IgD-negative memory B cell (primary cell): ENCODE measurements around the gene ADSS1. TPM values are rescaled to one million over a fixed set of nuclear protein-coding genes. Genes with fewer than 3 reads are reported as not detected.
A peak's percentile ranks its signal among the peaks of the same experiment; 100 is the strongest.

Source experiments
- H3K27ac Mint-ChIP-seq, 3 donors: one replicate each; pipeline ENCODE4 v1.8.0; 2020 to 2022; ENCODE audit warnings: mild to moderate bottlenecking in 3 of 3, mixed read lengths in 3 of 3, moderate library complexity in 1 of 3
- H3K27me3 Mint-ChIP-seq: one replicate; pipeline ENCODE4 v1.8.0; 2021; ENCODE audit warnings: mixed read lengths
- H3K36me3 Mint-ChIP-seq: one replicate; pipeline ENCODE4 v1.8.0; 2020; ENCODE audit warnings: mild to moderate bottlenecking, mixed read lengths
- H3K4me1 Mint-ChIP-seq, 3 donors: one replicate each; pipeline ENCODE4 v1.8.0; 2020 to 2022; ENCODE audit warnings: mixed read lengths in 3 of 3, mild to moderate bottlenecking in 1 of 3
- H3K4me3 Mint-ChIP-seq, 4 donors: one replicate each; pipeline ENCODE4 v1.8.0; 2020 to 2022; ENCODE audit warnings: mild to moderate bottlenecking in 4 of 4, mixed read lengths in 4 of 4, moderate library complexity in 3 of 4
- H3K9me3 Mint-ChIP-seq, 3 donors: one replicate each; pipeline ENCODE4 v1.8.0; 2020 to 2021; ENCODE audit warnings: mixed read lengths in 3 of 3, mild to moderate bottlenecking in 1 of 3
- polyA plus RNA-seq: library from polyadenylated mRNA; unstranded; fragments of 300-500 nt; fragmentation: Illumina TruSeq; gene quantifications from one replicate; pipeline ENCODE4 v1.2.3, GENCODE V29; 2021

The ADSS1 gene
- not detected for polyA plus RNA-seq

DNA sequence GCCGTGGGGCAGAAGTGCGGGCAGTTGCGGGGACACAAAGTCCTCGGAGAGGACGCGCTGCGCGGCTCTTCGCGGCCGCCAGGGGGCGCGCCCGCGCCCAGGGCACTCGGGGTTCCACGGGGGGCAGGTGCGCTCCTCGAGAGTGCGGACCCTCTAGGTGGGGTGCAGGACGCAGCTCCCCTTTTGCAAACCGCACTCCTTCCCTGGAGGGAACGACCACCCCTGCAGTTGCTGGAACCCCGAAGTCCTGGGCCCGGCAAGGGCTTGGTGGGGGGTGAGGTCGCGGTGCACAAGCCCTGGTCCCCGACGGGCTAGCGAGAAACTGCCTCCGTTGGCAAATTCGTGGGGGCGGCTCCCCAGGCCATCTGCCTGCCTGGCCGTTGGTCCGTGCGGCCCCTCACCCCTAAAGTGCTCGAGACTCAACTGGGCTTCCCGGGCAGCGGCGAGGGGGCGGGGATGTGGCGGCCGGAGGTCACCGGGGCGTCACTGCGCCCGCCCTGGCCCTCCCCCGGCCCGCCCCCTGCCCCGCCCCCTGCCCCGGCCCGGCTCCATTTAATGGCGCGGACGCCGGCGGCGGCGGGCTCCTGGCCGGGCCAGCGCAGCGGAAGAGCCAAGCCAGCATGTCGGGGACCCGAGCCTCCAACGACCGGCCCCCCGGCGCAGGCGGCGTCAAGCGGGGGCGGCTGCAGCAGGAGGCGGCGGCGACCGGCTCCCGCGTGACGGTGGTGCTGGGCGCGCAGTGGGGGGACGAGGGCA, at the start of gene ADSS1:
TSS of gene ADSS1 (plus strand) at position 579 of the 756 bp plus-strand sequence. CDS start at position 621, 42 bp downstream.
- no peaks in the 10 kb centered on the region for H3K9me3 Mint-ChIP-seq
- H3K36me3 Mint-ChIP-seq, result no peaks in the 10 kb centered on the region
- H3K27me3 Mint-ChIP-seq, result peaks cover 4% of the 10 kb centered on the region
- H3K4me3 Mint-ChIP-seq, result peak within 1 kb of the TSS in 3 of 4 donors; percentile 72 to 85 (median 75)
- H3K27ac Mint-ChIP-seq, result peak within 1 kb of the TSS in 1 of 3 donors; percentile 47
- peaks cover 0 to 2% (median 0%) of the 10 kb centered on the region in 3 donors for H3K4me1 Mint-ChIP-seq

DNA sequence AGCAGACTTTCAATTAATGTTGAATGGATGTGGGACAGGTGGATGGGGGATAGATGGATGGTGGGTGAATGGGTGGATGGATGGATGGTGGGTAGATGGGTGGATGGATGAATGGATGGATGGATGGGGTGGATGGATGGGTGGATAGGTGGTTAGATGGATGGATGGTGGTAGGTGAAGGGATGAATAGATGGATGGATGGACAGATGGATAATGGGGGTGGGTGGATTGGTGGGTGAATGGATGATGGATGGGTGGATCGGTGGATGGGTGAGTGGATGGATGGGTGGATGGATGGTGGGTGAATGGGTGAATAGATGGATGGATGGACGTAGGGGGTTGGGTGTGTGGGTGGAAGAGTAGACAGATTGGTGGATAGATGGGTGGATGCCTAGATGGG, 48.6 kb upstream of the ADSS1 start:
- Mint-ChIP-seq H3K9me3 (peaks cover 0 to 7% (median 3%) of the 10 kb centered on the region in 3 donors), H3K27me3 (no peaks in the 10 kb centered on the region), H3K27ac (no peak overlapping the region), H3K4me1 (peaks cover 4 to 11% (median 5%) of the 10 kb centered on the region in 3 donors), H3K36me3 (no peaks in the 10 kb centered on the region), H3K4me3 (no peak overlapping the region)

DNA sequence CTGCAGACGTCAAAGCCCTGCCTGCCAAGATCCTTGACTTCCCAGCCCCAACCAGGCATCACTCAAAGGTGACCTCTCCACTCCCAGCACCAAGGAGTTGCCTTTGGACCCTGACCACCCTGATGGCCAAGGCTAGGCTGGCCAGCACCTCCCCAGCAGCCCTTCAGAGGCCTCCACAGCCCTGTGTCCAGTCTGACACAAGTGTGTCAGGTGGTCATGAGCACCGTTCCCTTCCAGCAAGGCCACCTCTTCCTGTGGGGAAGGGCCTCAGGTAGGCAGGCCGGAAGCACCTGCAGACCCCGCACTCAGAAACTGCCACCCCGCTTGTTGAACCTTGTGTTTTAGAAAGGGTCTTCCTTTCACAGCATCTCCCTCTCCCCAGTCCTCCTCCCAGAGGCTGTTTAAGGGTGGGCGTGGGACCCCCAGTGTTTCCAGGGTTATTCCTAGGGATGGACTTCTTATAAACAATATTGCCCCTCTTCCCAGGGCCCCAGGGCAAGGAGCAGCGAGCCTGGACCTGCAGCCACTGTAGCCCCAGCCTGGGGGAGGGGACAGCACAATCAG, 47.8 kb upstream of the ADSS1 start:
- H3K27ac Mint-ChIP-seq, result no peak overlapping the region
- H3K9me3 Mint-ChIP-seq, result peaks cover 0 to 7% (median 3%) of the 10 kb centered on the region in 3 donors
- no peaks in the 10 kb centered on the region for H3K27me3 Mint-ChIP-seq
- peak overlapping the region in 1 of 4 donors; percentile 35 for H3K4me3 Mint-ChIP-seq
- peaks cover 7 to 16% (median 12%) of the 10 kb centered on the region in 3 donors for H3K4me1 Mint-ChIP-seq
- no peaks in the 10 kb centered on the region for H3K36me3 Mint-ChIP-seq

DNA sequence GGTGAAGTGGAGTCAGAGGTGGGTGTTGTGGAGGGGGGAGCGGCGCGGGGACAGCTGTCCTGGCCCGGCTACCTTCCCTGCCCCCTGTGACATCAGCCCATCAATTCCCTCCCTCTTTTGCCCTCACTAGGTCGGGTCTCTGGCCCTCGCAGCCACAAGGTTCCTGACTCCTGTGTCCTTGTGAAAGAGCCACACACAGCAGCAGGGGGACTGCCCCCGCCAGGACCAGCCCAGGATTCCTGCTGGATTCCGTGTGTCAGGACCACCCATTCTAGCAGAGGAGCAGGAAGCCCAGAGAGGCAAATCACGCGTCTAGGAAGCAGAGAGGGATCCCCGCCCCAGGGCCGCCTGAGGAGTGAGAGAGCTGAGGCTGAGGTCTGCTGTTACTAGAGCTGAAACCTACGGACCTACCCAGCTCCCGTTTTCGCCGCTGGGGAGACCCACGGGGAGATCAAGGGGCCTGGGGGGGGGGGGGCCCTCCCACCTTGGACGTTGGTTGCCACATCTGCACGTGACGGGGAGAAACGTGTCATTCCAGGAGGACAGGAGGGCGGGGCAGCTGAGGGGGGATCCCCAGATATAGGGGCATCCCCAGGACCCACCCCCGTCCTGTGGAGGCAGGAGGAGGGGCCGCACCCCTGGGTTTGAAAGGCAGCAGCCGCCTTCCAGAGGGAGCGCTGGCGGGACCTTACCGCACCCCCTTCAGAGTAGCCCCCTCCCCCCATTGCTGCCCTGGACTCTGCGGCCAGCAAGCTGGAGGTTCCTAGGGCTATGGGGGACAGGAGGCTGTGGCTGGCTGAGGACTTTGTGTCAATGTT, 47.1 kb upstream of the ADSS1 start:
- H3K4me3 Mint-ChIP-seq, result peak overlapping the region; percentile 35 to 92 (median 84)
- peaks cover 2% of the 10 kb centered on the region for H3K27me3 Mint-ChIP-seq
- H3K9me3 Mint-ChIP-seq, result peaks cover 0 to 7% (median 3%) of the 10 kb centered on the region in 3 donors
- H3K27ac Mint-ChIP-seq, result peak overlapping the region in 1 of 3 donors; percentile 14
- no peaks in the 10 kb centered on the region for H3K36me3 Mint-ChIP-seq
- H3K4me1 Mint-ChIP-seq, result peaks cover 11 to 18% (median 15%) of the 10 kb centered on the region in 3 donors

DNA sequence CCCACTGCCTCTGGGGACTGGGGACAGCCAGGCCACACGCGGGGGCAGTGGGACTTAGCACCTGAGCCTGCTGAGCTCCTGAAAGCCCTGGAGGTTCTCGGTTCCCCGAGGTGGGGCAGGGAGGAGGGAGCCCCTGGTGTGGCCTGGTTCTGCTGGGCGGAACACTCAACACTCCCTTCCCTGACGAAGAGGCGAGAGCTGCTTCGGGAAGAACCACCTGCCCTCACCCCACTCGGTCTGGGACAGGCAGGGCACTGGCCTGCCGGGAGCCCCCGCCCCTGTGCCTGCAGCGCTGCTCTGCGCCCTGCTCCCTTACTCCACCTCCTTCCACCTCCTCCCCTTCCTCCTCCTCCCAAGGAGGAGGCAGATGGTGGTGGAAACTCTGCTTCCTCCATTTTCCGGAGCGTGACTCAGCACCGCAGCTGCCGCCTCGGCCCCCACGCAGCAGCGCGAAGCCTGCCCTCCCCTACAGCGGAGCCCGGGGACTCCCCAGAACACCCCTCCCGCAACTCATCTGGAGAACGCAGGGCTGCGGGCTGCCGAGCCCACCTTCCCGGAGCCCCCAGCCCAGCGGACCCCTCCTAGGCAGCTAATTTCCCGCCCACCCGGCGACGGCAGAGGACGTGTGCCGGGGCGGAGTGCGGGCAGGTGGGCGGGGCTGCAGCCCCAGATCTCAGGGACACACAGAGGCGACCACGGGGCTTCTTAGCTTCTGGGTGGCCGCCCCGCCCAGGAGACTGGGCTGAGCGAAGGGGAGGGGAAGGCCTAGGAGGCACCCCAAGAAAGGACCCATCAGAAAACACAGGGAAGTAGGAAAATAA, 46.3 kb upstream of the ADSS1 start:
- Mint-ChIP-seq H3K36me3 (no peaks in the 10 kb centered on the region), H3K27me3 (peaks cover 2% of the 10 kb centered on the region), H3K4me1 (peaks cover 11 to 18% (median 15%) of the 10 kb centered on the region in 3 donors), H3K27ac (peak overlapping the region; percentile 22 to 81 (median 27)), H3K9me3 (peaks cover 0 to 7% (median 3%) of the 10 kb centered on the region in 3 donors), H3K4me3 (peak overlapping the region; percentile 73 to 92 (median 84))

DNA sequence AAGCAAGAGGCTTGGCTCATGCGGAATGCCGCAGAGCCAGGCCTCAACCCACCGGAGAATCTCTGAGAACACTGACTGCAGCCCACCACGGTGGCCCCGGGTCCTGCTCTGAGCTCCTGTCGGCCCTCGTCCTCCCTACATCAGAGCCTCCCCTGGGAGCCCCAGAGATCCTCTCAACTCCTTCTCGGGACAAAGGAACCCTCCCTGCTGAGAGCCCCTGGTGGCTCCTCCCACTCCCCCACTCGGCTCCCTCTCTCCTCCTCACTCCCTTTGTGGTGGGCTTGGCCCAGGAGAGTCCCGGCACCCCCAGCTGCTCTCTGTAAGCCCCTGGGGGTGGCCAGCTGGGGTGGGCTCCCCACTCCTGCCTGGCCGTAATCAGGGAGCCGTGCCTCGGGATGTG, 45.7 kb upstream of the ADSS1 start:
- peaks cover 11 to 18% (median 15%) of the 10 kb centered on the region in 3 donors for H3K4me1 Mint-ChIP-seq
- H3K9me3 Mint-ChIP-seq, result peaks cover 0 to 7% (median 3%) of the 10 kb centered on the region in 3 donors
- H3K4me3 Mint-ChIP-seq, result peak overlapping the region; percentile 73 to 92 (median 84)
- H3K27ac Mint-ChIP-seq, result peak overlapping the region in 2 of 3 donors; percentile 22 to 27
- H3K27me3 Mint-ChIP-seq, result peaks cover 2% of the 10 kb centered on the region
- no peaks in the 10 kb centered on the region for H3K36me3 Mint-ChIP-seq

DNA sequence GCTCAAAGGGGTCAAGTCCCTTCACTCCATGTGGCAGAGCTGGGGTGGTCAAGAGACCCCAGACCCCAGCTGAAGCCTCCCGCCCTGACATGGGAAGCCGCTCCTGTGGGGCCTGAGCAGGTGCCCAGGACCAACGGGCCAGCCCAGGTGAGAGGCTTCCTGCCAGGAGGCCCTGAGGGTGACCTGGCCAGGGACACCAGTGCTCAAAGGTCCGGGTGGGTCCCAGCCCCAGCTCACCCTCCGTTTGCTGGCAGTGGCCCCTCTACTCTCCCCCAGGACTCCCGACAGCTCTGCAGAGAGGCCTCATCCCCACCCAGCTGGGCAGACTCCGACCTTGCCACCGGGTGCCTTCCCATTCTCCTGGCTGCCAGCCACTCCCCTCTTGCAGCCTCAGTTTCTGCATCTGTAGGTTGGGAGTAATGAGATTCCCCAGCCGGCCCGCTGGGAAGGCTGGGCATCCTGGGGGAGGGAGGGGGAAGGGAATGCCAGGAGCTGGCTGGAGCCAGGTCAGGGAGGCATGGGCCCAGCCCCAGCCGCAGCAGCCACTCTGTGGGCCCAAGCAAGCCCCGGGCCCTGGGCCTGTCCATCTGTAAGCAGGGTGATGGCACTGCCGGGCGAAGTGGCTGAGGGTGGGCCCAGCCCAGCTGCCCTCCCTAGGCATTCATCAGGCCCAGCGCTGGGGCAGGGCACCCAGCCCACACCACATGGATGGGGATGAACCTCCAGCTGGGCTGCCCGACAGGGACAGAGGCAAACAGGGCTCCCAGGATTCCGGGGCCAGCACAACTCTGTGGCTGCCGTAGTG, 44.9 kb upstream of the ADSS1 start:
- H3K27me3 Mint-ChIP-seq, result peaks cover 2% of the 10 kb centered on the region
- no peak overlapping the region for H3K27ac Mint-ChIP-seq
- no peaks in the 10 kb centered on the region for H3K36me3 Mint-ChIP-seq
- peaks cover 9 to 21% (median 17%) of the 10 kb centered on the region in 3 donors for H3K4me1 Mint-ChIP-seq
- H3K4me3 Mint-ChIP-seq, result peak overlapping the region in 3 of 4 donors; percentile 21 to 81 (median 25)
- peaks cover 0 to 5% (median 1%) of the 10 kb centered on the region in 3 donors for H3K9me3 Mint-ChIP-seq

DNA sequence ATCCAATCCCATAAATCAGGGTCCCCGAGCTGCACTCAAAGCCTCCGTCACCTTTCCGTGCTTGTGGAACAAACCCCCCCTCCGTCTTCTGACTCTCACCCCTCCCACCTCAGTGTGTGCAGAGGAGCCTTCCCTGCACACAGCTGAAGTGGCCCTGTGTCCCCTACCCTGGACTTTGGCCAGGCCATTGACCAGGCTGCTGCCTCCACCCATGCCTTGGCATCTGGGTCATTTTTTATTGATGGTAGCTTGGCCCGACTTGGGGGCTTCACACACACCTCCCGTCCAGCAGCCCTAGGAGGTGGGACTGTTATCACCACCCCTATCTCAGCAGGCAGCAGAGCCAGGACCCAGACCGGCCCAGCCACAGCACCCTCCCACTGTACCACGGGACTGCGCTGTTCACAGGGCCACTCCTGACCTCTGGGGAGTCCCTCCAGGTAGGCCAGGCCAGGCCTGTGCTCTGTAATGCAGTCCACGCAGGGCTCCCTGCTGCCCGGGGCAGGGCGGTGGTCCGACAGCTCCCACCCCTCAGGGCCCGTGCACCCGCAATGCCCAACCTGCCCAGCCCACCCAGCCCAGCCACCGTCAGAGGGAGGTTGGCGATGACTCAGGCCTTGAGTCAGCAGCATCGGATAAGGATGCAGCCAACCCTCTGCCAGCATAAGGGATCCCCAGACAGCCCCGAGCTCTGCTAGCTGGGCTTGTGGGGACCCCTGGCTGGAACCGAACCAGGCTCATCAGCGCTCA, 43.8 kb upstream of the ADSS1 start:
- peak overlapping the region in 3 of 4 donors; percentile 58 to 82 (median 70) for H3K4me3 Mint-ChIP-seq
- H3K36me3 Mint-ChIP-seq, result no peaks in the 10 kb centered on the region
- peak overlapping the region in 2 of 3 donors; percentile 63 to 76 for H3K27ac Mint-ChIP-seq
- no peaks in the 10 kb centered on the region for H3K9me3 Mint-ChIP-seq
- peaks cover 15 to 27% (median 25%) of the 10 kb centered on the region in 3 donors for H3K4me1 Mint-ChIP-seq
- H3K27me3 Mint-ChIP-seq, result peaks cover 2% of the 10 kb centered on the region

DNA sequence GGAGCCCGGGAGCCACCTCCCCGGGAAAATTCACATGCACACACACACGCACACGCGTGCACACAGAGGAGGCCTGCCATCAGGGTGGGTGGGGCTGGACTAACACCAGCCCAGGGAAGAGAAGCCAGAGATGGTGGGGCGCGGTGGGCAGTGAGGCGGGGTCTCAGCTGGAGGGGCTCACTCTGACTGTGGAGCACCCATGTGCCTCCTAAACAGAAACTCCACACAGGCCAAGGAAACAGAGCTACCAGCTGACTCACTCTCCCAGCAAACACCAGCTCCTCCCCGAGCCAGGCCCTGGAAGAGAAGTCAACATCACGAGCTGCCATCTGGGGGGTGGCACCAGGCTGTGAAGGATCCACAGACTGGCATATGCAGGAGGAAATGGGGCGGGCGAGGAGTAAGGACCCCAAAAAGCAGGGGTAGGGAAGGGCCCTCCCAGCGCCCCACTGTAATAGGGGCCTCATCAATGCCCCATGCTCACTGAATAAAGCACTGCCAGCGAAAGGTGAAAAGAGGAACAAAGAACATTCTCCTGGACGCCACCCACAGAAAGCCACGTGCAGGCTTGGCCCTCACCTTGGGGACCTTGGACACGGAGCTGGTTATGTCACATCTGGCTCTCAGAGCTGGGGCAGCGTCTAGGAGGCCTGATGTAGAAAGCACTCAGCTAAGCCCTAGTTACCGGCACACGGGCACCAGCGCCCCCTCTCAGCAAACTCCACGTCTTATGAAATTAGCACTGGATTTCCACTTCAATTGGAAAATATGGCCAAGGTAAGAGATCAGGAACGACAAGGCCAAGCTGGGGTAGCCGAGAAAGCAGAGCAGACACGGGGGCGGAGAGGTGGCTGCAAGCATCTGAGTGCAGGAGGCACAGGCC, 43.0 kb upstream of the ADSS1 start:
- peak overlapping the region; percentile 63 to 76 (median 71) for H3K27ac Mint-ChIP-seq

DNA sequence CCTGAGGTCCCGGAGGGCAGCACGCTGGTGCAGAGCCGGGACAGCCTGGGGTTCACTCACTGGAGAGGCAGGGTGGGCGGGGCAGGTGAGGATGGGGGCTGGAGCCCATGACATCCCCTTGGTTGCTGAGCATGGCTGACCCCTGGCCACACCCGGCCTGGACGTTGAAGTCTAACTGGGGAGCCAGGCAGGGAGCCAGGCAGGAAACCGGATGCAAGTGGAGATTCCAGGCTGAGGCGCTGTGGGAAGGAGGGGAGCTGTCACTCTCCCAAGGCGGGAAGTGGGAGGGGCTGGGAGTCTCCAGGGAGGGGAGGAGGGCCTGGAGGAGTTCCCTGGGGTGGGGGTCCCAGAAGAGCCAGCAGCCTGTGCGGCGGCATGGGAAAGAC, 42.3 kb upstream of the ADSS1 start:
- H3K9me3 Mint-ChIP-seq, result no peaks in the 10 kb centered on the region
- peak overlapping the region in 2 of 4 donors; percentile 58 to 62 for H3K4me3 Mint-ChIP-seq
- H3K4me1 Mint-ChIP-seq, result peaks cover 22 to 30% (median 29%) of the 10 kb centered on the region in 3 donors
- peaks cover 2% of the 10 kb centered on the region for H3K27me3 Mint-ChIP-seq
- H3K36me3 Mint-ChIP-seq, result no peaks in the 10 kb centered on the region
- H3K27ac Mint-ChIP-seq, result peak overlapping the region in 2 of 3 donors; percentile 63 to 76

More for the DNA sequence above, 43.0 kb upstream of the ADSS1 start:
- Mint-ChIP-seq H3K36me3 (no peaks in the 10 kb centered on the region), H3K4me1 (peaks cover 17 to 28% (median 26%) of the 10 kb centered on the region in 3 donors), H3K4me3 (peak overlapping the region; percentile 54 to 87 (median 71)), H3K27me3 (peaks cover 2% of the 10 kb centered on the region), H3K9me3 (no peaks in the 10 kb centered on the region)

DNA sequence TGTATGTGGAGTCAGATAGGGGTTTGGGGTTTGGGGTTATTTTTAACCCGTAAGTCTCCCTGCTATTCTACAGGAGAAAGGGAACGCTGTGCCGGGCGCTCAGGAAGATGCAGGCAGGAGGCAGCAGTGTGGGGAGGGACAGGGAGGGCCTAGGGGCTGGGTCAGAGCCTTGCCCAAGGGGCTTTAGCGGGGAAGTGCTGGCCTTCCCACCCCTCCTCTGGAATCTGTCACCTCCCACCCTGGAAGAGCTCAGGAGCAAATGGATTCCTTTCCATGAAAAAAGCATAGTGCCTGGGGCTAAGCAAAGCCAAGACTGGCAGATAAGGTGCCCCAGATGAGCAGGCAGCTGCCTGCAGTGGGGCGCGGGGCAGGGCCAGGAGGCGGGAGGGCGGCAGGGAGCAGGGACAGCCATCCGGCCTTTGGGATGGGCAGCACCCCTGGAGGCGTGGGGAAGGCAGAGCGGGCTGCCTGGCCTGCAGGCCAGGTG, 41.9 kb upstream of the ADSS1 start:
- Mint-ChIP-seq H3K27me3 (peaks cover 2% of the 10 kb centered on the region), H3K36me3 (no peaks in the 10 kb centered on the region), H3K4me3 (peak overlapping the region in 1 of 4 donors; percentile 49), H3K27ac (peak overlapping the region in 1 of 3 donors; percentile 67), H3K9me3 (no peaks in the 10 kb centered on the region), H3K4me1 (peaks cover 24 to 32% (median 27%) of the 10 kb centered on the region in 3 donors)
